ENCODE results near the gene PIK3R5.

The PIK3R5 gene

GRCh38 chr17:8904201-8904600, 61.3 kb downstream of the PIK3R5 start:
- no peaks in the 10 kb centered on the region for H3K27me3 ChIP-seq (ENCODE audit: insufficient read depth, low read depth, severe bottlenecking)
- TF ChIP-seq CTCF (IDR thresholded peaks at IDR 0.05; ENCODE audit: low read depth, low read length): no peak
- H3K36me3 ChIP-seq: no peaks in the 10 kb centered on the region
- no peak overlapping the region for H3K27ac ChIP-seq
- no peak for DNase-seq
- no peaks in the 10 kb centered on the region for H3K9me3 ChIP-seq (ENCODE audit: severe bottlenecking)
- no peak overlapping the region for H3K4me3 ChIP-seq (ENCODE audit: low read depth, low read length)

GRCh38 chr17:8900626-8901585, 64.6 kb downstream of the PIK3R5 start:
- DNase-seq: no peak
- H3K36me3 ChIP-seq: no peaks in the 10 kb centered on the region
- no peak for TF ChIP-seq CTCF (IDR thresholded peaks at IDR 0.05; ENCODE audit: low read depth, low read length)
- H3K27me3 ChIP-seq (ENCODE audit: insufficient read depth, low read depth, severe bottlenecking): no peaks in the 10 kb centered on the region
- H3K4me3 ChIP-seq (ENCODE audit: low read depth, low read length): no peak overlapping the region
- no peaks in the 10 kb centered on the region for H3K9me3 ChIP-seq (ENCODE audit: severe bottlenecking)
- no peak overlapping the region for H3K27ac ChIP-seq

GRCh38 chr17:8900207-8900606, 65.3 kb downstream of the PIK3R5 start:
- no peak for TF ChIP-seq CTCF (IDR thresholded peaks at IDR 0.05; ENCODE audit: low read depth, low read length)
- H3K9me3 ChIP-seq (ENCODE audit: severe bottlenecking): no peaks in the 10 kb centered on the region
- no peak overlapping the region for H3K27ac ChIP-seq
- H3K36me3 ChIP-seq: no peaks in the 10 kb centered on the region
- DNase-seq: no peak
- no peak overlapping the region for H3K4me3 ChIP-seq (ENCODE audit: low read depth, low read length)
- H3K27me3 ChIP-seq (ENCODE audit: insufficient read depth, low read depth, severe bottlenecking): no peaks in the 10 kb centered on the region

GRCh38 chr17:8898636-8899035, 66.9 kb downstream of the PIK3R5 start:
- Histone ChIP-seq H3K36me3 (no peaks in the 10 kb centered on the region), H3K27ac (no peak overlapping the region), H3K27me3 (ENCODE audit: insufficient read depth, low read depth, severe bottlenecking) (no peaks in the 10 kb centered on the region), H3K4me3 (ENCODE audit: low read depth, low read length) (no peak overlapping the region), H3K9me3 (ENCODE audit: severe bottlenecking) (no peaks in the 10 kb centered on the region)
- no peak for TF ChIP-seq CTCF (IDR thresholded peaks at IDR 0.05; ENCODE audit: low read depth, low read length)
- no peak for DNase-seq

- Histone ChIP-seq H3K27me3 (ENCODE audit: insufficient read depth, low read depth, severe bottlenecking) (no peaks in the 10 kb centered on the region), H3K36me3 (no peaks in the 10 kb centered on the region), H3K9me3 (ENCODE audit: severe bottlenecking) (no peaks in the 10 kb centered on the region), H3K4me3 (ENCODE audit: low read depth, low read length) (no peak overlapping the region), H3K27ac (no peak overlapping the region)
- DNase-seq: no peak
- TF ChIP-seq CTCF (IDR thresholded peaks at IDR 0.05; ENCODE audit: low read depth, low read length): no peak
Measured at GRCh38 chr17:8898126-8898525, 67.4 kb downstream of the PIK3R5 start.
